Coronary artery (tissue), 2 donors: ENCODE measurements around the gene DCUN1D4.

ENCODE experiments used
- DNase-seq: peaks from one replicate; pipeline ENCODE4 v3.0.0-alpha.2; 2017; ENCODE audit warnings: low spot score
- H3K27ac ChIP-seq, 2 donors: fragments of 200-600 bp; sonication (generic); one replicate each; pipeline ENCODE4 v1.5.1; 2016 to 2019
- H3K4me3 ChIP-seq: fragments of 200-600 bp; sonication (generic); 2 replicates; pipeline ENCODE4 v1.5.1; 2016; ENCODE audit warnings: mild to moderate bottlenecking, moderate library complexity
- CTCF ChIP-seq: fragments of 200-600 bp; sonication (generic); IDR thresholded peaks from one replicate; pipeline ENCODE4 v1.5.1; 2019; ENCODE audit warnings: antibody characterized with exemption

Gene DCUN1D4

GRCh38 chr4:51862781-51863180 lies 19.8 kb downstream of the DCUN1D4 start:
- no peak for TF ChIP-seq CTCF
- DNase-seq = no peak
- no peak overlapping the region for H3K27ac ChIP-seq
- no peak overlapping the region for H3K4me3 ChIP-seq

GRCh38 chr4:51865717-51866116 lies 22.8 kb downstream of the DCUN1D4 start:
- H3K27ac ChIP-seq = no peak overlapping the region
- no peak overlapping the region for H3K4me3 ChIP-seq
- TF ChIP-seq CTCF = no peak
- DNase-seq = no peak

GRCh38 chr4:51866835-51867234 lies 23.9 kb downstream of the DCUN1D4 start:
- no peak for DNase-seq
- TF ChIP-seq CTCF = no peak
- H3K4me3 ChIP-seq = no peak overlapping the region
- H3K27ac ChIP-seq = no peak overlapping the region

GRCh38 chr4:51867689-51868448 lies 24.9 kb downstream of the DCUN1D4 start:
- no peak for DNase-seq
- no peak overlapping the region for H3K4me3 ChIP-seq
- no peak overlapping the region for H3K27ac ChIP-seq
- no peak for TF ChIP-seq CTCF

- DNase-seq = no peak
- Histone ChIP-seq H3K27ac (no peak overlapping the region), H3K4me3 (no peak overlapping the region)
- no peak for TF ChIP-seq CTCF
These were observed 25.5 kb downstream of the DCUN1D4 start for GRCh38 chr4:51868449-51868847.

- DNase-seq = no peak
- Histone ChIP-seq H3K27ac (no peak overlapping the region), H3K4me3 (no peak overlapping the region)
- TF ChIP-seq CTCF = no peak
These were observed 27.7 kb downstream of the DCUN1D4 start for GRCh38 chr4:51870441-51871188.
